DOHH2 (cell line): ENCODE data around the gene ANKRD18B.
"Not testable (repeated sequence)": the region's sequence is repeated elsewhere in the genome, so short reads cannot be mapped to it uniquely, and the experiment has no call there.

Experiments
- EZH2phosphoT487 ChIP-seq: fragments of 200-600 bp; sonication (generic); IDR thresholded peaks from 2 replicates; pipeline ENCODE4 v1.6.1; 2017; ENCODE audit warnings: borderline replicate concordance, mild to moderate bottlenecking, antibody characterized with exemption, low read length, moderate library complexity, mixed read lengths
- TF ChIP-seq, protein P1 (sequence below): fragments of 200-600 bp; sonication (generic); IDR thresholded peaks from one replicate; pipeline ENCODE4 v1.5.1; 2014; ENCODE audit warnings: antibody characterized with exemption, mild to moderate bottlenecking, low read depth, low read length; ENCODE audit not compliant: poor library complexity, severe bottlenecking

- TF ChIP-seq, protein P1, sequence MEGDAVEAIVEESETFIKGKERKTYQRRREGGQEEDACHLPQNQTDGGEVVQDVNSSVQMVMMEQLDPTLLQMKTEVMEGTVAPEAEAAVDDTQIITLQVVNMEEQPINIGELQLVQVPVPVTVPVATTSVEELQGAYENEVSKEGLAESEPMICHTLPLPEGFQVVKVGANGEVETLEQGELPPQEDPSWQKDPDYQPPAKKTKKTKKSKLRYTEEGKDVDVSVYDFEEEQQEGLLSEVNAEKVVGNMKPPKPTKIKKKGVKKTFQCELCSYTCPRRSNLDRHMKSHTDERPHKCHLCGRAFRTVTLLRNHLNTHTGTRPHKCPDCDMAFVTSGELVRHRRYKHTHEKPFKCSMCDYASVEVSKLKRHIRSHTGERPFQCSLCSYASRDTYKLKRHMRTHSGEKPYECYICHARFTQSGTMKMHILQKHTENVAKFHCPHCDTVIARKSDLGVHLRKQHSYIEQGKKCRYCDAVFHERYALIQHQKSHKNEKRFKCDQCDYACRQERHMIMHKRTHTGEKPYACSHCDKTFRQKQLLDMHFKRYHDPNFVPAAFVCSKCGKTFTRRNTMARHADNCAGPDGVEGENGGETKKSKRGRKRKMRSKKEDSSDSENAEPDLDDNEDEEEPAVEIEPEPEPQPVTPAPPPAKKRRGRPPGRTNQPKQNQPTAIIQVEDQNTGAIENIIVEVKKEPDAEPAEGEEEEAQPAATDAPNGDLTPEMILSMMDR = not testable (repeated sequence)
- not testable (repeated sequence) for TF ChIP-seq EZH2phosphoT487
These were observed 7.7 kb upstream of the ANKRD18B start for GRCh38 chr9:33516397-33516796.
